NCI-H1694 (cell line): ENCODE results near the gene PHF21B.
"Not testable (repeated sequence)": the region's sequence is repeated elsewhere in the genome, so short reads cannot be mapped to it uniquely, and the experiment has no call there.

Experiments used
- DNase-seq: peaks from one replicate; lab custom pipeline; 2025; lab: John Stamatoyannopoulos, UW

The PHF21B gene

DNA sequence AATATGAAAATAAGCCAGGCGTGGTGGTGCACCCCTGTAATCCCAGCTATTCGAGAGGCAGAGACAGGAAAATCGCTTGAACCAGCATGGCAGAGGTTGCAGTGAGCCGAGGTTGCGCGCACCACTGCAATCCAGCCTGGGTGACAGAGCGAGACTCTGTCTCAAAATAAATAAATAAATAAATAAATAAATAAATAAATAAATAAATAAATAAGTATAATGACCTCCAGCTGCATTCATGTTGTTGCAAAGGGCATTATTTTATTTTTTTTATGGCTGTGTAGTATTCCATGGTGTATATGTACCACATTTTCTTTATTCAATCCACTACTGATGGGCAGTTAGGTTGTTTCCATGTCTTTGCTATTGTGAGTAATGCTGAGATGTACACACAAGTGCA lies 48.1 kb downstream of the PHF21B start:
- DNase-seq = not testable (repeated sequence)

DNA sequence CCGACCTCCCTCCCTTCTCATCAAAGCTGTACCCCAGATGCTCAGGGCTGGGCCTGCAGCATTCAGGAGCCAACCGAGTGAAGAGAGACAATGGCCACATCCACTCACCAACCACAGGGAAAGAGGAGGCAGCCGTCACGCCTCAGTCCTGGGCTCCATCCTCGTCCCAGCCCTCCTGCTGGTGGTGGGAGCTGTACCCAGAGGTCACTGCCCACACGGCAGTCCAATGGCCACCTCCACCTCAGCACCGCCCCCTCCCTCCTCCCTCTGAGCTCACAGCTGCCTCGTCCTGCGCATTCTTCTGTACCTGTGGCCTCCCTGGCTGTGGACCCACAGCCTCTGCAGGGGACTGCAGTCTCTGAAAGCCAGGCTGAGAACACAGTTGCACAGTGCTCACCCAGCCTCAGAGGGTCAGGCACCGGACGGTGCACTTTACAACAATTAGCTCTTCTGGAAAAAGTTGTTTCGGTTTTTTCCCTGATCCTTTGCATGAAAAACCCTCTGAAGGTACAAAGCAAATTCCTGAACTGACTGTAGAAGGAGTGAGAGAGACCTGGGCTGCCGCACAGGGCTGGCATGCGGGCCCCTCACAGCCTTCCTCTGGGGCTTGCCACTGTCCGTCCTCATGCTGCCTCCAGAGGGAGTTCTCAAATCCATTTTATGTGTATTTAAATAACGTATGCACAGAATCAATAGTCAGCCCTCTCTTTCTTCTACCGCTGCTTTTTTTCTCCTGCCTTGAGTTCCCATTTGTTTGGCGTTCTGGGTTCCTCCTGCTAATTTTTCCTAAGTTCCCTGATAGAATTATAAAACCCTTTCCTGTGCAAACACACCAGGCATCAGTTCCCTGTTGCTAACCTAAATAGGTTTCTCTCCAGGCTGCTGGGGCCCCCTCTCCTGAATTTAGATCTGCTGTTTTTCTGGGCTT lies 52.7 kb downstream of the PHF21B start:
- DNase-seq = no peak

DNA sequence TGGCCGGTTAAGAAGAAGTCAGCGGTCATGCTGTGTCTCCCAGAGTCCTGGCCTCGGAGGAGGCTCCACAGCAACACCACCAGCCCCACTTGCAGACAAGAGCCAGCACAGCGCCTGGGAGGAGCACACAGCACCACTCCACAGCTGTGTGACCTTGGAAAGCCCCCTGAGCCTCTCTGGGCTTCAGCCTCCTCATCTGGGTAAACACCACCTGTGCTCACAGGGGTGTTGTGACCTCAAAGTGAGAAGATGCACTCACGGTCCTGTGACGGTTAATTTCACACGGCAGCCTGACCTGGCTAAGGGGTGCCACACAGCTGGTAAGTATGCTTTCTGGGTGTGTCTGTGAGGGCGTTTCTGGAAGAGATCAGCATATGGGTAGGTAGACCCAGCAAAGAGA lies 54.7 kb downstream of the PHF21B start:
- DNase-seq = no peak

DNA sequence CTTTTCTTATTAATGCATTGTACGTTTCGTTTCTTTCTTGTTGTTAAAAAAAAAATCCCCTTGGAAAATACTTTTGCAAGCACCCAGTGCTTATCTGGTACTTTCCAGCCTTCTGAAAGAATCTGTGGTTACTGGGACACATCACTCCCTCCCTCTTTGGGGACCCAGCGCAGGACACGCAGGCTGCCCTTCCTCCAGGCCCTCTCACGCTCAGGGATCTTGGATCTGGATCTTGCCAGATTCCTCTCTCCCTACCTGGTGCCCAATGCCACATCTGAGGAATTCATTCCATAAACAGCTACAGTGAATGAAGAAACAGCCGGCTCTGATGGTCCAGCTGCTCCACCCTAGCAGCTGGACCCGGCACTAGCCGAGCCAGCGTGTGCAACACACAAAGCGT lies 55.7 kb downstream of the PHF21B start:
- DNase-seq = no peak

DNA sequence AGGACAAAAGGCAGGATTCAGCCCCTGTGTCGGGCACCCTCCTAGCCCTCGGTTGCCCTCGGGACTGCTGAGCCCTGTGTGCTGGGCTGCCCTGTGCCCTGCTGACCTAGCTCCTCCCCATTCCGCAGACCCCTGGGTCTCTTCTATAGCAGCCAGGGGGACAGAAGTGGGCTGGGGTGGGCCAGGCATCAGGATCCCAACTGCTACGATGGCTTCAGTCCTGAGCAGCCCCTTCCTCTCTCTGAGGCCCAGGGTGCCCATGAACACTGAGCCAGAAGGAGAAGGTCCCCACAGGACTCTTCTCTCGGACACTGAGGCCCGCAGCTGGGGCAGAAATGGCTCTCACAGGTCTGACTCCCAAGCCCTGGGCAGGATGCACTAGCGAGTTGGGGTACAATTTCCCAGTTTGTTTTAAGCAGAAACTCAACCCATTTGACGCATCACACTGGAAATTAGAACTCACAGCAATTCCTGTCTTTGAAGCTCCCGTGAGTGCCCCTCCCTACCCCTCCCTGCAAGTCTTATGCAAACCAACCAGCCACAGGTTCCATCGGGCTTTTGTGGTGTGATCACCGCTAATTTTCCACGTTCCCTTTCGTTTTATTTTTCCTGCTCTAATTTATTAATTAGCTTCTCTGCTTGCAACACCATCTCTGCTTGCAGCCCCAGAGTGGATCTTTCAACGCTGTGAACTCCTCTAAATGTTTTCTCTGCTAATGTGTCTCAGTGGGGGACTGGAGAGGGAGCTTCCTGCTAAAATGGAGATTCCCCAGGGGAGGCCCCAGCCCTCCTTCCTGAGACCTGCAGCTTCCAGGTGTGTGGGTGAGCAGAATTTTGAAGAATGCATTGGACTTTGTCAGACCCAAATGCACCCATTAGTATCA lies 56.7 kb downstream of the PHF21B start:
- DNase-seq = no peak

DNA sequence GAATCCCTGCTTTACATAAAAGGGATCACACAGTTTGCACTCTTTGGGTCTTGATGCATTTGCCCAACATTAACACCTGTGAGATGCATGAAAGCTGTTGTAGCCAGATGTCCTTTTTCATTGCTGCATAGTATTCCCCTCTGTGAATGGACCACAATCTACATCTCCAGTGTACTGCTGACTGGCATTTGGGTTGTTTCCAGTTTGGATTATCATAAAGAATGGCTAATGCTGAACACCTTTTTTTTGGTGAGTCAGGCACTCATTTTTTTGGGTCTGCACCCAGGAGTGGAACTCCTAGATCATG lies 58.3 kb downstream of the PHF21B start:
- no peak for DNase-seq

DNA sequence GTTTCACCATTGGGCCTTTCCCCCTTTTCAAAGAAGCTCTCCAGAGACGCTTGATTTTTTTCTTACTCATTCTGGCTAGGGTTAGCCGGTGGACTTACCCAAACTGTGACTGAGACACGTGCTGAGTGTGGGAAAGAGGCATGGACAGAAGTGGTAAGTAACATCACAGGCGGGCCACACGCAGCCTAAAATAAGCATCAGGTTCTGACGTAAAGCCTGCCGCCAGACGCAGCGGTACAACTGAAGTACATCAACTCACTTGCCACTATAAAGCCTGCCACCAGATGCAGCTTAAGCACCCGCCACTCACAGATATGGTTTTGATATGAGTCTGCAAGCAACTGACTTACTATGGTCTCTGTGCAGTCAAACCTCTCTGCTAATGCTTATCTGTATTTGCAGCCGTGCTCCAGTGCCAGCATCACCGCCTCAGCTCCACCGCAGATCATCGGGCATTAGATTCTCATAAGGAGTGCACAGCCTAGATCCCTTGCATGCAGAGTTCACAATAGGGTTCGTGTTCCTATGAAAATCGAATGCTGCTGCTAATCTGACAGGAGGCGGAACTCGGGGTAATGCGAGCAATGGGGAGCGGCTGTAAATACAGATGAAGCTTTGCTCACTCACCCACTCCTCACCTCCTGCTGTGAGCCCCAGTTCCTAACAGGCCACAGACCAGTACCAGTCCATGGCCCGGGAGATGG lies 58.8 kb downstream of the PHF21B start:
- no peak for DNase-seq

DNA sequence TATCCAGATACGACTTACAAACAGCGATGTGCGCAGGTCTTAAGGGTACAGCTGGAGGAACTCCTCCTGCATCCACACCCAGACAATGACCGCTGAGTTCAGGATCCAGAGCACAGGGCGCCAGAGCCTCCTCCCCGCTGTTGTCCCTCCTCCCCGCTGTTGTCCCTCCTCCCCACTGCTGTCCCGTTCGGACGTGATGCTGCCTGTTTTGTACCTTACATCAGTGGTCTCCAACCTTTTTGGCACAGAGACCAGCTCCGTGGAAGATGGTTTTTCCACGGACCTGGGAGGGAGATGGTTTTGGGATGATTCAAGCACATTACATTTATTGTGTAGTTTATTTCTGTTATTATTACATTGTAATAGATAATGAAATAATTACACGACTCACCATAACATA lies 62.0 kb downstream of the PHF21B start:
- no peak for DNase-seq

DNA sequence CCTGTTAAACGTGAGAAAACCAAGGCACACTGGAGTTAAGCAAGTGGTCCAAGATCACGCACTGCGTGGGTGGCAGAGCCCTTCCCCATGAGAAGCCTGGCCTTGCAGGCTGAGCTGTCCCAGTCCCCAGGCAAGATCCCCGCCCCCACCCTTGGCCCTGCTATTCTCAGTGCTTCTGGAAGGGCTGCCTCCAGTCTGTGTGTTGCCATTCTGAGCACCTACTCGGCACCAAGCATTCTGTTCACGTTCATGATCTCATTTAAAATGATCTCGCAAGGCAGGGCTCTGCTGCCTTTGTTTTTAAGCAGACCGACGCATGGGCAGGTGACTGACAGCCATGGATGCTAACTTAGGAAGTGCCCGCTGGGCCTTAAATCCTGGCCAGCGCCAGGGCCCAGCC lies 62.8 kb downstream of the PHF21B start:
- no peak for DNase-seq

DNA sequence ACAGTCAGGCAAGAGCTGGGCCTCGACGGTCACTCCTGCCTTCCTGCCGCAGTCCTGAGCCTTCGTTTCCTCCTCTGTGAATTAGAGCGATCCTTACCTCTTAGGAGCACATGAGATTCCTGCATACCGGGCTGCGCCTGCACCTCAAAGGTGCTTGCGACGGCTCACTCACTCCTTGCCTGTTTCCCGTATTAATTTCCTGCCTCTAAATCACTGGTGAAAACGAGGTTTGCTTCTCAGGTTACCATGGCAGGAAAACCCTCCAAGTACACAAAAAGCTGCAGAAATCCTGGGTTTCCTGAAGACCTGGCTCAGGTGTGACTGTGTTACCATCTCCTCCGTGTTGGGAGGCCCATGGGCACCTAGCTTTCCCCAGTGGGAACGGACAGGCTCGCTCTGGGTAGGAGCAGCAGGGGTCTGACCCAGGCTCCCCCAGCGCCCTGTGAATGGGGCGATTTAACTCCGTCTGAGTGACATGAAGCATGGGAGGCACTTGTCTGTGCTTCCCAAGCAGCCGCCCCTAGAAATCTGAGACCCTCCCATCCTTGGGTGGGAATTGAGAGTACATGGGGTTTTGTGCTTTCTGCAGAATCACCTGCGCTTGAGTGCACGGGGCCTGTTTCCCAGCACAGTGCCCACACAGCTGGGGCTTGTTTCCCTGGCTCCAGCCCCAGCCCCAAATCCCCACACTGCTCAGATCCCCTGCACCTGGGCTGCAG lies 64.8 kb downstream of the PHF21B start:
- DNase-seq = no peak

DNA sequence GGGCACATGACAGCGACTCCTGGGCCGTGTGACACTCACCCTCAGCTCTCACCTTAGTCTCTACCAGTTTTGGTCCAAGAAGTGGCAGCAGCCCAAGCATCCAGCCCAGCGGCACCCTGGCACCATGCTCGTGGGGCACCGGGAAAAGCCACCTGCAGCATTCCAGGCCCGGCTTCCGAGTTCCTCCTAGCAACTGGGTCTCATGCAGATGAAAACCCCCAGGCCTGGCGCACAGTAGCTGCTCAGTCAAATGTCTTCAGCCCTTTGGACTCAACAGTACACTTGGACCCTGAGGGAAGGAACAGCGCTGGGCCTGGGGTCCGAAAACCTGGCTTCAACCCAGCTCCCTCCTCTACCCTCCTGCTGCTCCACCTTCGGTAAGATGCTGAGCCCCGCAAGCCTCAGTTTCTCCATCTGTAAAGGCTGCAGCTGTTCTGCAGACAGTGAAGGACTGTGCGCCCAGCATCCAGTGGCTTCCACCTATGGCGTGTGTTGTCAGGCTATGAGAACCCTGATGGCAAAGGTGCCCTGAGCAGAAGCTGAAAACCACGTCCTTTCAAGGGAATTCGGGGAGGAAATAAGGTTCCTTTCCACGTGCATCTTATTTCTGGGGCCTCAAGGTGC lies 66.0 kb downstream of the PHF21B start:
- no peak for DNase-seq

DNA sequence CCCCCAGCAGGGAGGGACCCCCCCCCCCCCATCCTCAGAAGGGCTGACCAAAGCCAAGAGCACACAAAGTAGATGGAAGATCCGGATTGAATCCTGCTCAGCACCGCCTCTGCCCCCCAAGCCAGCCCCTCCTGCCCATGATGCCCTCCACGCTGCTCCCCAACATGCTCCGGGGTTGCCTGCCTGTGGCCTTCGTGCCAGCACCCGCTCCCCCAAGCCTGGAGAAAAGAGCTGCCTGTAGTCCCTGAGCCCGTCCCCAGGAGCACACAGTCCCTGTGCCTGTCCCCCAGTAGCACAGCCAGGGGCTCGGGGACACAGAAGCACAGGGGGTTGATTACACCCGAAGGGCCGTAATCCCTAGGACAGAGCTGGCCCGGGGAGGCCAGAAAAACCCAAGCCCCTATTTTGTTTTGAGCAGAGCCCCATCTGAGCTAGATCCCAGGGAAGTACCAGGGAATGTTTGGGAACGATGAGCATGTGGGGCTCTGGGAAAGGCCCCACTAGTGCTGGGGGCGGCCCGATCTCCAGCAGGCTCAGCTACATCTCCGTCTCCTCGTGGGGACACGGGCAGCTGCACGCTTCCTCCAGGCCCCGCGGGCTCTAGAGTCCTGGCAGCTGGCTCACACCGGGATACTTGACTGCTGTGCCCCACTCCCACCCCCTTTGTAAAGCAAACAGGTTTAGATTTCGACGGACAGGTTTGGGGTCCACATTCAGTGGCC lies 66.7 kb downstream of the PHF21B start:
- no peak for DNase-seq

DNA sequence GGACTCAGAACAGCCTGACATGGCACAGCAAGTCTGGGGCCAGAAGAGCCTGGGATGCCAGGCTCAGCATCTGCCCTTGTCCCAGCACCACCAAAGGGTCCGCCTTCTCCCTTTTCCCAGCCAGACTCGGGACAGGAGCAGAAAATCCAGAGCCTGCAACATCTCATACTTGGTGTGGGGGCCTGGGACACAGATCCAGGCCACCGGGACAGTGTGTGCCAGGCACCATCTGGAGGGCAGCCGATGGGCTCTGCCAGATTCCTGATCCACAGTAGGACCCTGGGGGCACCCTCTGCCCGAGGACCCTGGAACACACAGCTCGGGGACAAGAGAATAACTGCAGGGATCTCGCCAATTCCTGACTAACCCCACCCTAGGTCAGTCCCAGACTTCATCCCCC lies 67.7 kb downstream of the PHF21B start:
- no peak for DNase-seq

DNA sequence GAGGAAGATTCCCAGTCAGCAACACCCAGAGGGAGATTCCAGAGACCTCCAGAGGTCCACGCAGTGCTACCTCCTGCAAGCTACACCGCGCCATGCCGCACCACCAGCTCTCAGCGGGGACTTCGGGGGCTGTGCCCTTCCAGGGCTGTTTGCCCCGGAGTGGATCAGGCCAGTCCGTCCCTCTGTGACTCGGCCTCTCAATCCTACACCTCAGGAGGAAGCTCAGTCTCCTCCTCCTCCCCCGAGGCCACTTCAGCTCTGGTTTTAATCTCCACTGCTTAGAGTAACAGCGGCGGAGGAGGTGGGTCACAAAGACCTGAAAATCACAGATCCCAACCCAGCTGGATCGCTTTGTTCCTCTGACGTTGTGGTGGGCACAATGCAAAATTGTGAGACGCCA lies 68.6 kb downstream of the PHF21B start:
- DNase-seq = no peak

DNA sequence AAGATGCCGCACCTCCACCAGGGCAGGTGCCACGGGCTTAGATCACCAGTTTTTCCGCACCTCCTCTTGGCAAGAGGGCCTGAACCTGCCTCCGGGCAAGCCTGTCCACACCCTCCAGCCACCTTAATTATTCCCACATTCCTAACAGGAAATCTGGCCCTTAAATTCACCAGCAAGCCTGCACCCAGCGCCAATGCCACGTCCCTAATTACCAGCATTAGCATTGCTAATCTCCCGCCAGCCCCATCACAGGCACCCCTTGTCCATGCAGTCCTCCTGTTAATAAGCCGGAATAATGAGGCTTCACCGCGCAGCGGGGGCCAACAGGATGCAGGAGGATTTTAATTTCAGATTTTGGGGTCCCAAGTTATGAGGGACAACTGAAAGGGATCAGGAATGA lies 69.7 kb downstream of the PHF21B start:
- DNase-seq = no peak

DNA sequence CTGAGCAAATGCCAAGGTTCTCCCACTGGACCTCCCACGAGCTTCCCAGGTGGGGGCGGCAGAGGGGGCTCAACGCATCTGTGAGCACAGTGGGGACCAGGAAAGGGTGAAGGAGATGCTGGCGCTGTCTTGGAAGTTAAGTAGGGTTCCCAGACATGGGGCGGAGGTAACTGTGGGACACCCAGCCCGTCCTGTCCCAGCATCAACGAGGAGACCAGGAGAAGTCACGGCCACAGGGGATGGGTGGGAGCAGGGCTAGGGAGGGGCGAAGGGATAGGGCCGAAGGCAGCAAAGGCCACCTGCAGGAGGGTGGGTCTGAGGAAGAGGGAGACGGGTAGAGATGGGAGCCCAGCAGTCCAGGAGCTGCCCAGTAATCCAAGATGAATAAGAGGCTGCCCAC lies 70.4 kb downstream of the PHF21B start:
- no peak for DNase-seq

DNA sequence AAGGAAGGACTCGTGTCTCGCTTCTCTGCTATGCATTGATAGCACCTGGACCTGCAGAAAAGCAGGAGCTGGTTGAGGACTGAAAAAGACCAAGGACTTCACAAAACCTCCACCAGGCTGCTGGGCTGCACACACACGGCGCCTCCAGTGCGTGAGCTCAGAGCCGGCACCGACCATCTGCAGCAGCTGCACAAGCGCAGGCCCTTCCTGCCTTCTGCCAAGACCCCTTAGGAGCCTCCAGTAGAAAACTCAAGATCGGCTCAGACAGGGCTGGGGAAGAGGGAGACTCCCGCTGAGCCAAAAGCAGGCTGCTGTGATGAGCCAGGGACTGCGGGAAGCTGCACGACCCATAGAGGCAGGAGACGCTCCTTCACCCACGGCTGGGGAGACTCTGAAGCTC lies 70.9 kb downstream of the PHF21B start:
- no peak for DNase-seq

DNA sequence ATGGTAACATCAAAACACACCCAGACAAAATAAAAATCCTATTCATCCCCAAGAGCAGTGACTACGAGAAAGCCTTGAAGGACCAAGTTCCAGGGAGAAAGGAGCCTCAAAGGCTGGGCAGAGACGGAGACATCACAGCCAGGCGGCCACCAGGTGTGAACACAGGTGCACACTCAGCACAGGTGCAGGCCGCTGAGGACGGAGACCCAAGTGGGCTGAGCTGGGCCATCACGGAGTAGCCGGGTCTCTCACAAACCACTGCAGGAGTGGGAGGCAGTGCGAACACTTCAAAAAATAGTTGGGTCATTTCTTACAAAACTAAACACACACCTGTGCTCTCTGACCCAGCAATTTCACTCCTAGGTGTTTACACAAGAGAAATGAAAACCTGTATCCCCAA lies 72.6 kb downstream of the PHF21B start:
- no peak for DNase-seq

DNA sequence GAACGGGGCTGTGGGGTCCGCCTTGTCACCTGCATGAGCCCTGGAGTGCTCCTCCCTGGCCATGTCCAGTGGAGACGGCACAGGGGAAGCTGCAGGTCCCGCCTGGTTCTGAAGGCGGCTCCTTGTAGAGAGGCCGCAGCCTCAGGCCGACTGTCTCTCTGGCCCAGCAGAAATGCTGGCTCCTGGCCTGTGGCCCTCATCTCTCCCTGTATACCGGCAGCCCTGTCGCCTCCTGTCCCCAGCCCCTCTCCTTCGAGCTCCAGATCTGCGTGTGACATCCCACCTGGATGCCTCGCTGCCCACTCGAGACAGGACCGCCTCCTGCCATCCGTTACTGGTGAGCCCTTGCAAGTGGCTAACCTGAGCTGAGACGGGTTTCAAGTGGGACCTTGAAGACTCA lies 73.6 kb downstream of the PHF21B start:
- no peak for DNase-seq

DNA sequence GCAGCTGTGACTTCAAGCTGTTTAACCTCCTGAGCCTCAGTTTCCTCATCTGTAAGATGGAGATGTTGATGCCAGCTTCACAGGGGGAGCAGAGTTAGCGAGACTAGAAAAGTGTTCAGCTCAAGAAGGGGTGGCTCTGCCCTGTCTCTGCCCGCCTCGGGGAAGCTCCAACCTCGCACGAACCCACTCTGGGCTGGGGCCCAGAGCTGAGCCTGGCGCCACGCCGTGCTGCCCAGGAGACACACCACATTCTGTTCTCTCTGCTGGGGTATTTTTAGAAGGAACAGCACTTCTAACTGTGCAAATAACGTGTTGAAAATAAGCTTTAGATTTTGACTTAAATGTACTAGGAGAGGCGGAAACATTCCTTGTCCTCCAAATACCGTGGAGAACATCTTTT lies 74.1 kb downstream of the PHF21B start:
- no peak for DNase-seq

DNA sequence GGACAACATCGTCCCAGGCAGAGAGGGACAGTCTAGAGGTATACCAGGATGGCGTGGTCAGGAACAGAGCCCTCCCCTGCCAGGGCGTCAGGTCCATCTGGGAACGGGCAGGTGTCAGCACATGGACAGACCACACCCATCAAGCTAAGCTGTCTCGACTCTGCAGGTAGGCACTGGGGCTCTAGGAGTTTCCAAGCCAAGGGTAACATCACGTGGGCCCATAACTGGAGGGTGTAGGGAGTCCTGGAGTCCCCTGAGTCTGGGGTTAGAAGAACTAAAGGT lies 75.4 kb downstream of the PHF21B start:
- no peak for DNase-seq
